ENCODE data around the gene BECN2.

- TF ChIP-seq CTCF (IDR thresholded peaks at IDR 0.05; ENCODE audit: borderline replicate concordance, extremely low read depth, low read length, poor library complexity, severe bottlenecking) (no peak), EZH2 (IDR thresholded peaks at IDR 0.05; ENCODE audit: borderline replicate concordance, low read depth, low read length, severe bottlenecking) (no peak)
These were observed 44.9 kb downstream of the BECN2 start for GRCh38 chr1:242002510-242002909.
